ENCODE results near the gene CFAP61.

Gene CFAP61

DNA sequence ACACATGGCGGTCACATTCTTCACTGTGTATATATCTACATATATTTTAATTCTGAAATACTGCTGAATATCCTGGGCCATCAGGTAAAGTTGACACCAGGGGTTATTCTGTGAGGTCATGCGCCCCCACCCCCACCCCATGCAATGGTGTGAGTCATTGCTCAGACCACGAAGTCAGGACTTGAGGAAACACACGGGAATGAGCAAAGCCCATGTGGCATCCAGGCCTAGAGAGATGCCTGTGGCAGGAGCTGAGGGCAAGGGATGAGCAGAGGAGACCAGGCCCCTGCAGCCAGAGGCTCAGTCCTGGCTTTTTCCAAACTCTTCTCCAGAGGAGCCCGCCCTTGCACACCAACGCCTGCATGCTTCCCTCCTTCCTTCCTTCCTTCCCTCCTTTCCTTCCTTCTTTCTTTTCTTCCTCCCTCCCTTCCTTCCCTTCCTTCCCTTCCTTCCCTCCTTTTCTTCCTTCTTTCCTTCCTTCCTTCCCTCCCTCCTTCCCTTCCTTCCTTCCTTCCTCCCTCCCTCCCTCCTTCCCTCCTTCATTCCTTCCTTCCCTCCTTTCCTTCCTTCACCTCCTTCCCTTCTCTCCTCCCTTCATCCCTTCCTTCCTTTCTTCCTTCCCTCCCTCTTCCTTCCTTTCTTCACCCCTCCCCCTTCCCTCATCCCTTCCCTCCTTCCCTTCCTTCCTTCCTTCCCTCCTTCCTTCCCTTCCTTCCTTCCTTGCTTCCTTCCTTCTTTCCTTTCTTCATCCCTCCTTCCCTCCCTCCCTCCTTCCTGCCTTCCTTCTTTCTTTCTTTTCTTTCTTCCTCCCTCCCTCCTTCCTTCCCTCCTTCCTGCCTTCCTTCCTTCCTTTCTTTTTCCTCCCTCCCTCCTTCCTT, 243.5 kb downstream of the CFAP61 start:
- H3K27ac ChIP-seq = no peak overlapping the region
- DNase-seq = no peak
- no peaks in the 10 kb centered on the region for H3K36me3 ChIP-seq (replicated peaks)
- TF ChIP-seq, protein P1, sequence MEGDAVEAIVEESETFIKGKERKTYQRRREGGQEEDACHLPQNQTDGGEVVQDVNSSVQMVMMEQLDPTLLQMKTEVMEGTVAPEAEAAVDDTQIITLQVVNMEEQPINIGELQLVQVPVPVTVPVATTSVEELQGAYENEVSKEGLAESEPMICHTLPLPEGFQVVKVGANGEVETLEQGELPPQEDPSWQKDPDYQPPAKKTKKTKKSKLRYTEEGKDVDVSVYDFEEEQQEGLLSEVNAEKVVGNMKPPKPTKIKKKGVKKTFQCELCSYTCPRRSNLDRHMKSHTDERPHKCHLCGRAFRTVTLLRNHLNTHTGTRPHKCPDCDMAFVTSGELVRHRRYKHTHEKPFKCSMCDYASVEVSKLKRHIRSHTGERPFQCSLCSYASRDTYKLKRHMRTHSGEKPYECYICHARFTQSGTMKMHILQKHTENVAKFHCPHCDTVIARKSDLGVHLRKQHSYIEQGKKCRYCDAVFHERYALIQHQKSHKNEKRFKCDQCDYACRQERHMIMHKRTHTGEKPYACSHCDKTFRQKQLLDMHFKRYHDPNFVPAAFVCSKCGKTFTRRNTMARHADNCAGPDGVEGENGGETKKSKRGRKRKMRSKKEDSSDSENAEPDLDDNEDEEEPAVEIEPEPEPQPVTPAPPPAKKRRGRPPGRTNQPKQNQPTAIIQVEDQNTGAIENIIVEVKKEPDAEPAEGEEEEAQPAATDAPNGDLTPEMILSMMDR (IDR thresholded peaks at IDR 0.05; ENCODE audit: low read depth, low read length, missing control alignments) = no peak
- H3K27me3 ChIP-seq (replicated peaks) = no peaks in the 10 kb centered on the region
- no peak overlapping the region for H3K4me3 ChIP-seq (ENCODE audit: low read depth, low read length)
- in situ Hi-C loops (cut with HindIII; ENCODE audit: low pct_ligation_motif_present, low sequenced_read_pairs) = no loop called here

DNA sequence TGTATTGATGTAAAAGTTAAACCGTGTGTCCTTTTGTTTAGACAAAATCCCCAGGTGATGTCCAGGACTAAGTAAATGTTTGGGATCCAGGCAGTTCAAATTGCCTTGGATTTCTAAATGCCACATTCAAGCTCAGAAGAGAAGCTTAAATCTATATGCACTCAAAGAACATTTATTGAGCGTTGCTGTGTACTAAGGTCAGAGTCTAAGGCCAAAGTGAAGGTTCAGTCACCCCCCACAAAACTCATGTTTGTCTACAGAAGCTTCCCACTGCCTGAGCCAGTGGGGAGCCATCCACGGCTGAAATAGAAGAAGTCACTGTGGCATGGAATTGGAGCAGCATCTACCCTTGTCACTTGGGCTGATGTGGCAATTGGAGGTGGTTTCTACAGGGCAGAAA, 244.8 kb downstream of the CFAP61 start:
- H3K36me3 ChIP-seq (replicated peaks) = no peaks in the 10 kb centered on the region
- DNase-seq = no peak
- TF ChIP-seq, protein P1 (IDR thresholded peaks at IDR 0.05; ENCODE audit: low read depth, low read length, missing control alignments) = no peak
- no peak overlapping the region for H3K4me3 ChIP-seq (ENCODE audit: low read depth, low read length)
- H3K27me3 ChIP-seq (replicated peaks) = no peaks in the 10 kb centered on the region
- no peak overlapping the region for H3K27ac ChIP-seq
- in situ Hi-C loops (cut with HindIII; ENCODE audit: low pct_ligation_motif_present, low sequenced_read_pairs) = no loop called here

DNA sequence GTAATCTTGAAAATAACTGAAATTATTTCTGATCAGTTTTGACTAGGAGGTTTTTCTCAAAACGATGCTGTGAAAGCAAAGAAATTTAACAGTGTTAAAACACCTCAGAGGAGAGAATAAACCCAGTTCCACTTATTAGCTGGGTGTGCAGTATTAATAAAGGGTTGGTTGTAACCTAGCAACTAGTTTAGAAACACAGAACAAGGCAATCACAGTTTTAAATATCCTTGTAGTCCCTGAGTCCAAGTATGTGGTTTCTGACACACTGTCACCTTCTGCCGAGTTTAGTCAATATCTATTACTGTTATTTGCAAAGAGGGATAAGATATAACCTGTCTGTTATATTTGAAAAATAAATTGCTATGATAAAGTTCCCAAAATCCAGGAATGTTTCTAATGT, 245.4 kb downstream of the CFAP61 start:
- TF ChIP-seq, protein P1 (IDR thresholded peaks at IDR 0.05; ENCODE audit: low read depth, low read length, missing control alignments) = no peak
- DNase-seq = no peak
- Histone ChIP-seq H3K27ac (no peak overlapping the region), H3K36me3 (replicated peaks) (no peaks in the 10 kb centered on the region), H3K4me3 (ENCODE audit: low read depth, low read length) (no peak overlapping the region), H3K27me3 (replicated peaks) (no peaks in the 10 kb centered on the region)
- in situ Hi-C loops (cut with HindIII; ENCODE audit: low pct_ligation_motif_present, low sequenced_read_pairs) = no loop called here

DNA sequence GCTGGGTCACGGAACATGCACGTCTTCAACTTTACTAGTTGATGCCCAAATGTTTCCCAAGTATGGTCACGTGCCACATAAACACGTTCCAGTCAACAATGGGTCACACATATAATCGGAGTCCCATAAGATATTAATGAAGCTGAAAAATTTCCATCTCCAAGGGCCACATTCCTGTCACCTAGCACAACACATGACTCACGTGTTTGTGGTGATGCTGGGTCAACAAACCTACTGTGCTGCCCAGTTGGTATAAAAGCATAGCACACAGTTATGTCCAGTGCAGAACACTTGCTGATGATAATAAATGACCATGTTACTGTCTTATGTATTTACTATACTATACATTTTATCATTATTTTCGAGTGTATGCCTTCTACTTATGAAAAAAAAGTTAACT, 247.6 kb downstream of the CFAP61 start:
- no peaks in the 10 kb centered on the region for H3K36me3 ChIP-seq (replicated peaks)
- no peak for DNase-seq
- no peak overlapping the region for H3K27ac ChIP-seq
- TF ChIP-seq, protein P1 (IDR thresholded peaks at IDR 0.05; ENCODE audit: low read depth, low read length, missing control alignments) = no peak
- no peak overlapping the region for H3K4me3 ChIP-seq (ENCODE audit: low read depth, low read length)
- no peaks in the 10 kb centered on the region for H3K27me3 ChIP-seq (replicated peaks)
- in situ Hi-C loops (cut with HindIII; ENCODE audit: low pct_ligation_motif_present, low sequenced_read_pairs) = no loop called here

DNA sequence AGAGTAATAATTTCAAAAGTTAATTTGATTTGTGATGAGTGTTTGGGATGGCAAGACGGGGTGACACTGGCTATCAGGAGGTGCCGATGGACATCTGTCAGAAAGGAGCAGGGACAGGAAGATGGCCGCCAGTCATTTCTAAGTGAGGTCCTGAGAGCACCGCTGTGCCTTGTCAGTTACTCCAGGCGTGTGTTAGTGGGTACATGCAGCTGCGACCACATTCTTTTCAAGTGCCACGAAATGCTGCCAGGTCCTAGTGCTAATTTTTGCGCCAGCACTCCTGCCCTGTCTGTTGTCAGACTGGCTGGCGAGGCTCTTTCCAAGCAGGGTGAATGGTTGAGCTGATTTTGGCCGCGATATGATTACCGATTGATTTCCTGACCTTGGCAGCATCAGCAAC, 251.0 kb downstream of the CFAP61 start:
- Histone ChIP-seq H3K27me3 (replicated peaks) (no peaks in the 10 kb centered on the region), H3K4me3 (ENCODE audit: low read depth, low read length) (no peak overlapping the region), H3K36me3 (replicated peaks) (no peaks in the 10 kb centered on the region), H3K27ac (no peak overlapping the region)
- in situ Hi-C loops (cut with HindIII; ENCODE audit: low pct_ligation_motif_present, low sequenced_read_pairs) = no loop called here
- no peak for DNase-seq
- TF ChIP-seq, protein P1 (IDR thresholded peaks at IDR 0.05; ENCODE audit: low read depth, low read length, missing control alignments) = no peak

DNA sequence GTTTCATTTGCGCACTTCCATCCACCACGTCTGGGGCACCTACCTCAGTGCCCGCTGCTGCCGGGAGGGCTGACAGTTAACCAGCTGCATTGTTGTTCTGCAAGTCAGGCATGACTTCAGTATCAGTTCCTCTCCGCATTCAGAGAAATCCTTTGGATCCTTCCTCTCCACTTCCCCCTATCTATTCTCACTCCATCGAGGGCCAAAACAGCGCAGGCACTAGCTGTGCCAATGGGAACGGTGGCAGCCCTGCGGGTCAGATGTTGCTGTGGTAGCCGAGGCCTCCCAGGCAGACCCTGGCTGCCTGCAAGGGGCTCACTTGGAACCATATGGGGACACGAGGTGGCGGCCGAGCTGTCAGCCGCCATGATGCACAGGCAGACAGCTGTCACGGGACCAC, 251.4 kb downstream of the CFAP61 start:
- H3K36me3 ChIP-seq (replicated peaks) = no peaks in the 10 kb centered on the region
- DNase-seq = no peak
- H3K4me3 ChIP-seq (ENCODE audit: low read depth, low read length) = no peak overlapping the region
- H3K27me3 ChIP-seq (replicated peaks) = no peaks in the 10 kb centered on the region
- TF ChIP-seq, protein P1 (IDR thresholded peaks at IDR 0.05; ENCODE audit: low read depth, low read length, missing control alignments) = no peak
- in situ Hi-C loops (cut with HindIII; ENCODE audit: low pct_ligation_motif_present, low sequenced_read_pairs) = no loop called here
- no peak overlapping the region for H3K27ac ChIP-seq
